HT-29 (cell line): ENCODE results near the gene PTH2. TPM values are rescaled to one million over a fixed set of nuclear protein-coding genes. Genes with fewer than 3 reads are reported as not detected.

ENCODE experiments used
- DNase-seq: peaks from one replicate; pipeline ENCODE4 v3.0.0-alpha.2; 2015; ENCODE audit warnings: low spot score
- total RNA-seq: library from RNA; depleted of rRNA; stranded (reverse); fragments of >200 nt; shearing (Covaris generic); gene quantifications from 2 replicates; pipeline ENCODE4 v1.2.3, GENCODE V29; 2014

PTH2 gene
- total RNA-seq, 1 experiment from 2014 or later: not detected

GRCh38 chr19:49430678-49431329 is 7.6 kb upstream of the PTH2 start:
- peak; percentile 38 for DNase-seq

DNA sequence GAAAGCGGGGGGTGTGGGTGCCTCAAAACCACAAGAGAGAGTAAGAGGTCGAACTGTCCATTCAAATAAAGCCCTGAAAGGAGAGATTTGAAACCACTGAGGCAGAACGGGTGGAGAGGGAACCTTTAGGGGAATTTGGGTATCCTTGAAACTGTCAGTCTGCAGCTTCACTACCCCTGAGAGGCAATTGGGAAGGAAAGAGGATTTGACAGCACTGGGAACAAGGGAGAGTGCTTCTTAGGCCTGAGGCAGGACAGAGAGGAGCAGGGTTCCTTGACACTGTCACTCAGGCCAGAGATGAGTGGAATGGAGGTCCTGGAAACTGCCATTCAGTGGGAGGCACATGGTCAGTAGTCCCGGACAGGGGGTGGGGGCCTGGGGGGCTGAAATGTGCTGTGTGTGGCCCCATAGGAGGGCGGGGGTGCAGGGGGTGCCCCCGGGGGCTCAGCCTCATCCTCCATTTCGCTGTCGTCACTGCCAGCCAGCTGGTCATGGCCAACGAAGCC is 7.0 kb upstream of the PTH2 start:
- DNase-seq: no peak

DNA sequence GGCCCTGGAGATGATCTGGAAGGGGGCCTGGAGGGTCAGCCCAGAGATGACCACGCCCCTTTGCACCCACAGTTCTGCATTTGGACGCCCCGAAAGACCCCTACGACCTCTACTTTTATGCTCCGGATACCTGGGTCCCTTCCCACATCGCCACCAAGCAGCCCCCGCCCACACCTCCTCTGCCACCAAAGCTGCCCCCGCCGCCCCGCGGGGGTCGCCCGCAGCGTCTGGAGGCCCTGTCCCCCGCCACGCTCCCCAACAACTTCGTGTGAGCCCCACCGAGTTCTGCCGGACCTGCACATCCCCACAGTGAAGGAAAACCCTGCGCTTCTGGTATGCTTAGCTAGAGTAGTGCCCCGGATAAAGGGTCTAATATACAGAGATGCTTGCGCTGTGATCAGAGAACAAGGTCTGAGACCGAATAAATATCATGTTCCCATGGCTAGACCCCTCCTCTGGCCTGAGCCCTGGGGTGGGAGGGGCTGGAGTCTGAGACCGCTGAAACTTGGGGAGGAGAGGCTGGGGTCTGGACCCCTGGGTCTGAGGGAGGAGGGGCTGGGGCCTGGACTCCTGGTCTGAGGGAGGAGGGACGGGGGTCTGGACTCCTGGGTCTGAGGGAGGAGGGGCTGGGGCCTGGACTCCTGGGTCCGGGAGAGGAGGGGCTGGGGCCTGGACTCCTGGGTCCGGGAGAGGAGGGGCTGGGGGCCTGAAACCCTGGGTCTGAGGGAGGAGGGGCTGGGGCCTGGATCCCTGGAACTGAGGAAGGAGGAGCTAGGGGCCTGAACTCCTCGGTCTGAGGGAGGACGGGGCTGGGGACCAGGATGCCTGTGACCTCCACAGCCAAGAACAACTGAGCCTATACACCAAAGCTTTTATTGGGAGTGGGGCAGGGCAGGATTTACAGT is 5.6 kb upstream of the PTH2 start:
- no peak for DNase-seq

DNA sequence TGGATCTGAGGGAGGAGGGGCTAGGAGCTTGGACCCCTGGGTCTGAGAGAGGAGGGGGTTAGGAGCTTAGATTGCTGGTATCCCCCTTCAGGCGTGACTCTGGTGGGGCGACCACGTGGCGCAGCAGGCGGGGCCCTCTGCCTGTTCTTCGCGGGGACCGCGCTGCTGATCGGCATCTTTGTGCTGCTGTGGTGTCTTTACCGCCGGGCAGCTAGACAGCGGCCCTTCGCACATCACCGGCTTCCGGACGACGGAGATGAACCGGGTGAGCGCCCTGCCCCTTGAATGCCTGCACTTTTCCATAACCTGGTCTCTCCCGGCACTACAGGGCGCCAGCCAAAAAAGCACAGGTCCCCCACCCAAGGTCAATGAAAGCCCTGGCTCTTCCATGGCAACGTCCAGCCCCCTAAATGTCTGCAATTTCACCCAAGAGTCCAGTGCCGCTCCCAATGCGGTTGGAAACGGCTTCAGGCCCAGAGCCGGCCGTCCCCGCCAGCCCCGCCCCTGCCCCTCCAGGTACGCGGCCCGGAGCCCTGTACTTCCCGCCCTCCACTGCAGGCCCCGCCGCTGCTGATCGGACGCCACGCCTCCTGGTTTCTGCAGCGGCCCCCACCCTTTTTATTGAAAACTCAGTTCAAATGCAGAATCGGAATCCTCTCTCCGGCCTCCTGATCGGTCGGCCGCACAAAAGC is 4.8 kb upstream of the PTH2 start:
- DNase-seq: no peak

- DNase-seq: no peak
Observed at GRCh38 chr19:49427339-49427738, 4.1 kb upstream of the PTH2 start.

- DNase-seq: peak; percentile 56
Observed at GRCh38 chr19:49425922-49426592, 2.8 kb upstream of the PTH2 start.

DNA sequence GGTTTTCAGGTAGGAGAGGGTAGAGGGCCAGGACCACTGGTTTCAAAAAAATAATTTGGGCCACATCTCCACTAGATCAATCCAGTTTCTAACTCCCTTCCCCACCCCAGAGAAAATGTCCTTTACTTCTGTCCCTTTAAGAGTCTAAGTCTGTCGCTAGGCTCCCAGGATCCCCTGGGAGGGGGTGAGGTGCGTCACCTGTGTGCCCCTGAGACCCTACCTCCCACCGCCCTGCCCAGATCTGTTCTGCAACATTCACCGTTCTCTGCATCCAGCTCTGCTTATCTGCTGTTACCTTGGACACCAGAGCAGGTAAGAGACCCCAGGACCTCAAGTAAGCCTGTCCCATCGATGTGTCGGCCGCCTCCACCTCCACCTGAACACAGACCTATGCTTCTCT is 1.9 kb upstream of the PTH2 start, which contains the start of gene GFY:
GFY (plus strand) TSS at position 211 of the 400 bp plus-strand sequence. CDS start 1,043 bp downstream, outside the sequence.
- DNase-seq: no peak

- no peak for DNase-seq
Observed at GRCh38 chr19:49423985-49424303, 703 bp upstream of the PTH2 start.

GRCh38 chr19:49422407-49423070 is 702 bp downstream of the PTH2 start:
- DNase-seq: no peak

- no peak for DNase-seq
Observed at GRCh38 chr19:49421878-49422202, 1.4 kb downstream of the PTH2 start.

- DNase-seq: peak; percentile 57
Observed at GRCh38 chr19:49421039-49421877, 2.0 kb downstream of the PTH2 start.

DNA sequence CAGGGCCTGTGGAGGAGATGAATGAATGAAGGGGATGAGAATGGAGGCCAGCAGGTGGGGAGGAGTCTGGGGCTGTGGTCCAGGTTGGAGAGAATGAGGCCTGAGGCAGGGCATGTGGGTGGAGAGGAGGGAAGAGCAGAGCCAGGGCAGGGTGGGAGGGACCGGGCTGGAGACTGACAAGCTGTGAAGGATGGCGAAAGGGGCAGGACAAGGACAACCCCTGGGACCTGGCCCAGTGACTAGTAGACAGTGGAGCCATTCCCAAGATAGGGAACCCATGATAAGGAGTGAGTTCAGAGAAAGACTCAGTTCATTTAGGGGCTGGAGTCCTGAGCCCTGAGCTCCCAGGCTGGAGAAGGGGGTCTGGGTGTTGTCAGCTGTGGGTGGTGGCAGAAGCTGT is 3.0 kb downstream of the PTH2 start:
- no peak for DNase-seq

GRCh38 chr19:49419173-49419572 is 4.1 kb downstream of the PTH2 start:
- DNase-seq: no peak

- DNase-seq: no peak
Observed at GRCh38 chr19:49418511-49418910, 4.7 kb downstream of the PTH2 start.

- DNase-seq: no peak
Observed at GRCh38 chr19:49417088-49417487, 6.2 kb downstream of the PTH2 start.

DNA sequence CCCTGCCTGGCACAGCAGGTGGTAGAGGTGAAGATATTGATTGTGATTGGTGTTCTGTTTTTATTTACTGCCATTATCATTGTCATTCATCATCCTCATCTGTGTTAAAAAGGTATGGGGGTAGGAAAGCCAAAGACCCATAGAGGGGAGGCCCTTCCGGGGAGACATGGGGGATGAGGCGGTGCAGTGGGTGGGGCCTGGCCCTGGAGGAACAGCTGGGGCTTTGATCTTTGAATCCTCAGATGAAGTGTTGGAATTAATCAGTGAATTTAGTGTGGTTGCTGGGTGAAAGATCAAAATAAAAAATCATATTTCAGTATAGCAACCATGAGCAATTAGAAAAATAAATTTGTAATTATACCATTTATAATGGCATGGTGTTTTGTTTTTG is 7.4 kb downstream of the PTH2 start:
- DNase-seq: no peak

DNA sequence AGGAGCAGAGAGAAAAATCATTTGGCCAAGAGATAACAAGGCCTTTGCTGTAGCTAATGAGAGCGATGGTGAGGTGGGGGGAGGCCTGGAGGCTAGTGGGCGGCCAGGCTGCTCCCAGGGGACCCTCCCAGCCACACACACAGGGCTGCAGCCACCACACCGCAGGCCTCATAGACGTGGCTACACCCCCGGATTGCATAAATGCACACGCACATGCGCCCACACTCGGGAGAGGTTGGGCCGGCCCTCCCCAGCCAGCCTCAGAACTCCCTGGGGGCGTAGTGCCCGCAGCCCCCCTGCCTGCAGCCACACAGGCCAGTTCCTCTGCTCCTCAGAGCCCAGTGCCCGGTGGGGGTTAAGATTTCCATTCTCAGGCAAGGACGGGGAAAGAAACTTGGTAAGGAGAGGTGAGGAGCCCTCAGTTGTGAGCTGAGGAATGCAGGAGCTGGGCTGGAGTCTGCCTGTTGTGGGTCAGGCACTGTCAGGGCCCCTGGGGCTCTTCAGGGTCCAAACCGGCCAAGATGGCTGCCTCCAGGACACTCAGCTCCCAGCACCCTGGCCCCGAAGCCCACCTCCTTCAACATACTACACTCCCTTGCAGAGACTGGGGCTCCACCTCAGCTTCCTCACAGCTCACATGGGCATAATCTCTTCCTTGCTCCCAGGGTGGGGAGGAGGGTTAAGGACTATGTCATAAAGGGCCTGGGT is 8.0 kb downstream of the PTH2 start:
- no peak for DNase-seq

DNA sequence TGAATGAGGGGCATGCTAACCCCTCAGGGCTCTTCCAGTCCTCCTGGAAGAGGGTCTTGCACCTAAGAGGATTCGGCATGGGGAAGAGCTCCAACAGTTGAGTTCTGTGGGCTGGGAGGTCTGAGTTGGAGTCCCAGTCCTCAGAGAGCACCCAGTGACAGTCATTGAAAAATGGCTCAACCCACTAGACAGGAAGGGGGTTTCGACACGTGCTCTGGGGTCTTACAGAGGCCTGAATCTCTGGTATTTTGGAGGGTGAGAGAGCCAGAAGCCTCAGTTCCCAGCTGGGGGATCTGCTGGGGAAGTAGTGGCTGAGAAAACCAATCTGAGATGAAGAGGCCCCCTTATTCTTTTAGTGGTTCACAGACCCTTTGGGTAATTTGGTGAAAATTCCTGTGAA is 9.0 kb downstream of the PTH2 start:
- no peak for DNase-seq

GRCh38 chr19:49413348-49413747 is 9.9 kb downstream of the PTH2 start:
- no peak for DNase-seq
